Activated CD8-positive, alpha-beta memory T cell treated with anti-CD3 and anti-CD28 coated beads for 36 hours (primary cell): ENCODE data around the gene LTBR. TPM values are rescaled to one million over a fixed set of nuclear protein-coding genes. Genes with fewer than 3 reads are reported as not detected.

Experiments
- CTCF ChIA-PET: fragments of 350-600 bp; sonication (Branson Sonifier 250); formaldehyde crosslinking; loops from one replicate; lab custom pipeline; 2021; ENCODE audit warnings: antibody characterized with exemption; lab: Charles Lee
- POLR2A ChIA-PET: fragments of 350-600 bp; sonication (Branson Sonifier 250); formaldehyde crosslinking; loops from one replicate; lab custom pipeline; 2021; ENCODE audit warnings: antibody characterized with exemption; lab: Charles Lee
- total RNA-seq, 2 experiments: library from RNA; stranded (reverse); gene quantifications; one replicate each; pipeline ENCODE4 v1.2.3, GENCODE V29; 2021

The LTBR gene
- total RNA-seq, 2 experiments from 2014 or later, result 0.82 to 1.2 TPM

- ChIA-PET CTCF (interaction anchor here (0.7 to 1.5 kb wide), 2 partner anchors 10 to 12 kb away, joined by 3 to 5 read pairs; no protein-coding TSS in a partner anchor), POLR2A (interaction anchor here (1.3 kb wide), 1 partner anchor 39 kb away, joined by 3 read pairs; no protein-coding TSS in a partner anchor)
These were observed 9.8 kb upstream of the LTBR start for GRCh38 chr12:6374028-6374785.

GRCh38 chr12:6374786-6375160, 9.2 kb upstream of the LTBR start:
- POLR2A ChIA-PET, result interaction anchor here (1.3 kb wide), 1 partner anchor 40 kb away, joined by 3 read pairs; no protein-coding TSS in a partner anchor
- CTCF ChIA-PET, result interaction anchor here (1.5 kb wide), 1 partner anchor 10 kb away, joined by 5 read pairs; no protein-coding TSS in a partner anchor

GRCh38 chr12:6375269-6376078, 8.5 kb upstream of the LTBR start, which contains the start of gene SCNN1A:
Gene SCNN1A (minus strand): TSS chr12:6375563. CDS start chr12:6374783, 780 bp downstream.
- CTCF ChIA-PET, result interaction anchor here (0.6 to 1.5 kb wide), 3 partner anchors 11 to 52 kb away, joined by 3 to 5 read pairs (median 3); no protein-coding TSS in a partner anchor
- POLR2A ChIA-PET, result interaction anchor here (1.3 kb wide), 1 partner anchor 40 kb away, joined by 3 read pairs; no protein-coding TSS in a partner anchor

- CTCF ChIA-PET, result interaction anchor here (0.6 to 0.8 kb wide), 2 partner anchors 16 to 53 kb away, joined by 3 read pairs; no protein-coding TSS in a partner anchor
- POLR2A ChIA-PET, result no interaction called here
These were observed 7.7 kb upstream of the LTBR start for GRCh38 chr12:6376079-6376869.

- CTCF ChIA-PET, result no interaction called here
- POLR2A ChIA-PET, result no interaction called here
These were observed 6.9 kb upstream of the LTBR start for GRCh38 chr12:6376870-6377666.

- POLR2A ChIA-PET, result no interaction called here
- CTCF ChIA-PET, result no interaction called here
These were observed 6.3 kb upstream of the LTBR start for GRCh38 chr12:6377667-6377994.

- POLR2A ChIA-PET, result no interaction called here
- CTCF ChIA-PET, result no interaction called here
These were observed 5.1 kb upstream of the LTBR start for GRCh38 chr12:6378709-6379472.

- ChIA-PET CTCF (no interaction called here), POLR2A (no interaction called here)
These were observed 3.5 kb upstream of the LTBR start for GRCh38 chr12:6380141-6381121.

GRCh38 chr12:6382371-6382770, 1.6 kb upstream of the LTBR start:
- ChIA-PET POLR2A (no interaction called here), CTCF (interaction anchor here (1.0 kb wide), 1 partner anchor 83 kb away, joined by 3 read pairs; no protein-coding TSS in a partner anchor)

- POLR2A ChIA-PET, result no interaction called here
- CTCF ChIA-PET, result no interaction called here
These were observed 980 bp upstream of the LTBR start for GRCh38 chr12:6382982-6383381.

- POLR2A ChIA-PET, result no interaction called here
These were observed 806 bp downstream of the LTBR start for GRCh38 chr12:6384499-6385436.

GRCh38 chr12:6386038-6386437, 2.1 kb downstream of the LTBR start:
- ChIA-PET POLR2A (no interaction called here), CTCF (no interaction called here)

More at GRCh38 chr12:6384499-6385436, 806 bp downstream of the LTBR start:
- CTCF ChIA-PET, result no interaction called here

GRCh38 chr12:6386491-6386890, 2.5 kb downstream of the LTBR start:
- POLR2A ChIA-PET, result no interaction called here
- CTCF ChIA-PET, result no interaction called here

GRCh38 chr12:6387541-6387940, 3.6 kb downstream of the LTBR start:
- CTCF ChIA-PET, result no interaction called here

GRCh38 chr12:6390084-6390799, 6.3 kb downstream of the LTBR start:
- ChIA-PET POLR2A (no interaction called here), CTCF (interaction anchor here (1.1 kb wide), 1 partner anchor 167 kb away, joined by 3 read pairs; no protein-coding TSS in a partner anchor)

More at GRCh38 chr12:6387541-6387940, 3.6 kb downstream of the LTBR start:
- POLR2A ChIA-PET, result no interaction called here
